ENCODE data around the gene MCM3. TPM values are rescaled to one million over a fixed set of nuclear protein-coding genes. Genes with fewer than 3 reads are reported as not detected.

The MCM3 gene
- total RNA-seq, 1 donor from 2014 or later, result 59.4 TPM

GRCh38 chr6:52303178-52303577, 18.6 kb upstream of the MCM3 start:
- no peak for DNase-seq (ENCODE audit: low spot score)

- DNase-seq (ENCODE audit: low spot score), result no peak
These were observed 16.8 kb upstream of the MCM3 start for GRCh38 chr6:52301326-52301725.

GRCh38 chr6:52300489-52300931, 16.0 kb upstream of the MCM3 start:
- no peak for DNase-seq (ENCODE audit: low spot score)

GRCh38 chr6:52299653-52300052, 15.1 kb upstream of the MCM3 start:
- no peak for DNase-seq (ENCODE audit: low spot score)

GRCh38 chr6:52297433-52297832, 12.9 kb upstream of the MCM3 start:
- DNase-seq (ENCODE audit: low spot score), result no peak

GRCh38 chr6:52293067-52293466, 8.5 kb upstream of the MCM3 start:
- no peak for DNase-seq (ENCODE audit: low spot score)

GRCh38 chr6:52288841-52289240, 4.3 kb upstream of the MCM3 start:
- no peak for DNase-seq (ENCODE audit: low spot score)

- no peak for DNase-seq (ENCODE audit: low spot score)
These were observed 3.7 kb upstream of the MCM3 start for GRCh38 chr6:52288216-52288615.

- DNase-seq (ENCODE audit: low spot score), result peak; percentile 65
These were observed 2.4 kb upstream of the MCM3 start for GRCh38 chr6:52286798-52287432.

- DNase-seq (ENCODE audit: low spot score), result no peak
These were observed 881 bp upstream of the MCM3 start for GRCh38 chr6:52285177-52286068.

- DNase-seq (ENCODE audit: low spot score), result no peak
These were observed 447 bp downstream of the MCM3 start for GRCh38 chr6:52284131-52284459.

- DNase-seq (ENCODE audit: low spot score), result no peak
These were observed 1.4 kb downstream of the MCM3 start for GRCh38 chr6:52283111-52283510.

- no peak for DNase-seq (ENCODE audit: low spot score)
These were observed 8.4 kb downstream of the MCM3 start for GRCh38 chr6:52276130-52276529.

GRCh38 chr6:52271852-52272460, 12.6 kb downstream of the MCM3 start:
- no peak for DNase-seq (ENCODE audit: low spot score)

- DNase-seq (ENCODE audit: low spot score), result peak; percentile 75
These were observed 20.6 kb downstream of the MCM3 start for GRCh38 chr6:52263709-52264540.

GRCh38 chr6:52262620-52263344, 21.8 kb downstream of the MCM3 start:
- DNase-seq (ENCODE audit: low spot score), result no peak

GRCh38 chr6:52261229-52261628, 23.3 kb downstream of the MCM3 start:
- no peak for DNase-seq (ENCODE audit: low spot score)

- DNase-seq (ENCODE audit: low spot score), result no peak
These were observed 23.9 kb downstream of the MCM3 start for GRCh38 chr6:52260634-52261033.

- DNase-seq (ENCODE audit: low spot score), result no peak
These were observed 29.1 kb downstream of the MCM3 start for GRCh38 chr6:52255434-52255833.

GRCh38 chr6:52254731-52255378, 29.7 kb downstream of the MCM3 start:
- no peak for DNase-seq (ENCODE audit: low spot score)

- no peak for DNase-seq (ENCODE audit: low spot score)
These were observed 31.0 kb downstream of the MCM3 start for GRCh38 chr6:52253494-52253893.
